VCaP (cell line): ENCODE results near the gene KRT76.
"Not testable (repeated sequence)": the region's sequence is repeated elsewhere in the genome, so short reads cannot be mapped to it uniquely, and the experiment has no call there.

Experiments used
- H3K27ac ChIP-seq: fragments of 450-650 bp; 2 replicates; pipeline ENCODE4 v1.5.1; 2017
- TF ChIP-seq, protein P1 (sequence below): fragments of 450-650 bp; conservative IDR thresholded peaks from 2 replicates; pipeline ENCODE4 v1.5.1; 2017; ENCODE audit warnings: mild to moderate bottlenecking, moderate library complexity

Gene KRT76

DNA sequence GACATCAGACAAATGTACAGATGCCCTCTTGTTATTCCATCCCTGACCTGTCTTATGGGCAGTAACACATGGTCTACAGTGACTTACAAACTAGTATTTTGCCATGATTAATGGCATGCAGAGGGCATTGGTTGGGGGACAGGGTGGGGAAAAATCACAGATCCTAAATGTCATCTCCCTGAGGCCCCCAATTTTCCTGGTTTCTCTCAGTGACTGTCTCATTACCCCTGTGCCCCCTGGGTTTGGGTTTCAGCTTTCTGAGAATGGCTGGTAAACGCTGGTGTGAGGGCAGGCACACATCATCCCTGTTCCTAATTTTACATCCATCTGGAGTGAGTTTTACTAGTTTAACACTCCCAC is 10.1 kb downstream of the KRT76 start:
- TF ChIP-seq, protein P1, sequence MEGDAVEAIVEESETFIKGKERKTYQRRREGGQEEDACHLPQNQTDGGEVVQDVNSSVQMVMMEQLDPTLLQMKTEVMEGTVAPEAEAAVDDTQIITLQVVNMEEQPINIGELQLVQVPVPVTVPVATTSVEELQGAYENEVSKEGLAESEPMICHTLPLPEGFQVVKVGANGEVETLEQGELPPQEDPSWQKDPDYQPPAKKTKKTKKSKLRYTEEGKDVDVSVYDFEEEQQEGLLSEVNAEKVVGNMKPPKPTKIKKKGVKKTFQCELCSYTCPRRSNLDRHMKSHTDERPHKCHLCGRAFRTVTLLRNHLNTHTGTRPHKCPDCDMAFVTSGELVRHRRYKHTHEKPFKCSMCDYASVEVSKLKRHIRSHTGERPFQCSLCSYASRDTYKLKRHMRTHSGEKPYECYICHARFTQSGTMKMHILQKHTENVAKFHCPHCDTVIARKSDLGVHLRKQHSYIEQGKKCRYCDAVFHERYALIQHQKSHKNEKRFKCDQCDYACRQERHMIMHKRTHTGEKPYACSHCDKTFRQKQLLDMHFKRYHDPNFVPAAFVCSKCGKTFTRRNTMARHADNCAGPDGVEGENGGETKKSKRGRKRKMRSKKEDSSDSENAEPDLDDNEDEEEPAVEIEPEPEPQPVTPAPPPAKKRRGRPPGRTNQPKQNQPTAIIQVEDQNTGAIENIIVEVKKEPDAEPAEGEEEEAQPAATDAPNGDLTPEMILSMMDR: no peak
- no peak overlapping the region for H3K27ac ChIP-seq

DNA sequence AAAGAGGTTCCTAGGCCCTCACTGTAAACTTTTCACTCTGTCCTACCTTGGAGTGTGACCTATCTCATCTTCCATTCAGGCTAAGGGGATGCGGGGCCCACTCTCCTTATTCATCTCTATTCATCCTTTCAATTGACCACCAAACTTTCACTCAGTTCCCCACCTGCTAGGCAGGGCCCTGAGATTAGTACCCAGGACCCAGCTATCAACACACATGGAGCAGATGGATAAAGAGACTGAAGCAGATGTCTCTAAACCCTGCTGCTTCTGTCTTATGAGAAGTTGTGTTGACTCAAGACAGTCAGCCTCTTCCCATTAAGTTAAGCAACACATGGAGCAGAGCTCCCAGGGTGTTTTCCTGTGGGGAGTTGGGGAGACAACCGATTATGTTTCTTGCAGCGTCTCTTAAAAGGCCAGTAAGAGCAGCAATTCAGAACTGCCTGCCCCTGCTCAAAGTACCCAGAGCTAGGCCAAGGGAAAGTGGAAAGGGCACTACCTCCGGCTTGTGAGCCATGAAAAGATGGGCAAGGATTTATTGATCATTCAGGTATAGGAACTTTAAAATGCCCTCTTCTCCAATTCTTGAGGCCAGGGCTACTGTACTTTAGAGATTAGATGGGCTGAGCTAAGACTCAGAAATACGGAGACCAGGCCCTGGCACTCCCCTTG is 10.7 kb downstream of the KRT76 start:
- no peak overlapping the region for H3K27ac ChIP-seq
- TF ChIP-seq, protein P1: no peak

DNA sequence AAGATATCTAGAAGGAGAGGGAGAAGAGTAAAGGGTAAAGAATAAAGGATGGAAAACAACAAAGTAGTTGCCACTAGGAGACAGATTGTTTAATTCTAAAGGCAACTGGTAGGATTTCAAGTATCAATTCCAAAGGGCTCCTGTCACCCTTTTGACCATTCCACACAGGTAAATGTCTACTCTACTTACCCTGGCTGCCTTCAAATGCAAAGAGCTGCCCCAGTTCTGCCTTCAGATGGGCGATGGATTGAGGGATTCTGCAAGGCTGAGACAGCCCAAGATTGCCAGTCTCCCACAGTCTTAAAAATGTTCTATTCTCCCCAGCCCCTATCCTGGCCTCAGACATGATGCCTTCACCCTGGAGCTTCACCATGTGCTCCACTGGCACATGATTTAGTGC is 11.4 kb downstream of the KRT76 start:
- TF ChIP-seq, protein P1: no peak
- no peak overlapping the region for H3K27ac ChIP-seq

DNA sequence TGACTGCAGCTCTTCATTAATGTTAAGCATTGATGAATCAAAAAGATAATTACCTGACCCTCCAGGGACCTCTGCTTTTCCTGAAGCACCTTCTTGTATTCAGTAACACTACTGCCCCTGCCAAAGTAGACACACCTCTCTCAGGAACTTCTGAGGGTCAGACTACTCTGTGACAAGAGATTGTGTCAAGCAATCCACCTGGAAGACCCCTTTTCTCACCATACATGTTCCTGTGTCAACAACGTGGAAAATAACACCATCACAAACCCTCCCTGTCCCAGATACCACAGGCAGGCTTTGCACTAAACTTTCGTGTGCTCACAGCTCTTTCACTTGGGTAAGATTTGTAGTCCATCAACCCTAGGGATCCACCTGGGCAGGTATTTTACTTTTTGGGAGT is 13.2 kb downstream of the KRT76 start:
- H3K27ac ChIP-seq: no peak overlapping the region
- TF ChIP-seq, protein P1: no peak

DNA sequence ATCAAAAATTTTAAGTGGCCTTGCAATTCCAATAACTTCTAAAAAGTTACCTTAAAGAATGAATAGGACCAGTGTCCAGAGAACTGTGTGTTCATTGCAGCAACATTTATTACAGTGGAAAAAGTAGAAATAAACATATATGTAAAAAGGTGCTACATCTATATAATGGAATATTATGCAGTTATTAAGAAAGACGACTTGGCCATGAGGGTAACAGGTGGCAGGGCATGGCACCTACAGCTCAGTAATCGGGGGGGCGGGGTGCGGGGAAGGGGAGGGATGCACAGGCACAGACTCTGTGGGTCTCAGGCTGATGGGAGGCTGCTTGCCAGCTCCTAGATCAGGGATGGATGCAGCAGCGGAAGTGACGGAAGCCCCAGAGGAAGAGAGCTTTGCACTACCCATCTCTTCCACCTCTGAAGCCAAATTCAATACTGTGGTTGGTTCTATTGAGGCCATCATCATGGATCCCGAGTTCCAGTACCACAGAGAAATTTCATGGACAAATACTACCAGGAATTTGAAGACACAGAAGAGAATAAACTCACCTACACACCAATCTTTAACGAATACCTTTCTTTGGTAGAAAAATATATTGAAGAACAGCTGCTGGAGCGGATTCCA is 14.0 kb downstream of the KRT76 start:
- H3K27ac ChIP-seq: no peak overlapping the region
- TF ChIP-seq, protein P1: no peak

DNA sequence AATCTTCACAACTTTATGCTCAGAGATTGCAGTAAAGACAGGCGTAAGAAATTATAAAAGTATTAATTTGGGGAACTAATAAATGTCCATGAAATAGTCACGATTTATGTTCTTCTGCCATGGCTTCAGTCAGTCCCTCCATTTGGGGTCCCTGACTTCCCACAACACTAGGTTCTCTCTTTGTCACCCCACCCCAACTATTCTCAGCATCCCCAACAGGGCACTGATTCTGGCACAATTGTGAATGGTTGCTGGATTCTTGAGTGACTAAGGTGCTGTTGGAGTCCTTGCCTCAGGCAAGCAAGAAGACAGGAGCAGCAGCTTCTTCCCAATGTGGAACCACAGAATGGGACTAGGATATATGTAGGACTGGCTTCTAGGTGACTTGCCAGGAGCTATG is 15.3 kb downstream of the KRT76 start:
- no peak overlapping the region for H3K27ac ChIP-seq
- TF ChIP-seq, protein P1: no peak

GRCh38 chr12:52761218-52761617 is 15.9 kb downstream of the KRT76 start:
- H3K27ac ChIP-seq: not testable (repeated sequence)

GRCh38 chr12:52760623-52761022 is 16.5 kb downstream of the KRT76 start:
- no peak overlapping the region for H3K27ac ChIP-seq
- TF ChIP-seq, protein P1: no peak
